ENCODE data around the gene ELP4.

The ELP4 gene

GRCh38 chr11:31824879-31825837 is 315.6 kb downstream of the ELP4 start:
- no peak for DNase-seq (ENCODE audit: low read depth)

- DNase-seq (ENCODE audit: low read depth) = no peak
Measured at GRCh38 chr11:31825838-31826484, 316.4 kb downstream of the ELP4 start.

- no peak for DNase-seq (ENCODE audit: low read depth)
Measured at GRCh38 chr11:31826536-31827438, 317.2 kb downstream of the ELP4 start.

GRCh38 chr11:31827455-31828206 is 318.1 kb downstream of the ELP4 start:
- DNase-seq (ENCODE audit: low read depth) = no peak

- DNase-seq (ENCODE audit: low read depth) = no peak
Measured at GRCh38 chr11:31828217-31828616, 318.6 kb downstream of the ELP4 start.

GRCh38 chr11:31830406-31830805 is 320.8 kb downstream of the ELP4 start:
- DNase-seq (ENCODE audit: low read depth) = no peak

- no peak for DNase-seq (ENCODE audit: low read depth)
Measured at GRCh38 chr11:31834237-31834636, 324.7 kb downstream of the ELP4 start.

All from CMK (cell line).